ENCODE measurements around the gene PTPN23. TPM values are rescaled to one million over a fixed set of nuclear protein-coding genes. Genes with fewer than 3 reads are reported as not detected.
A peak's percentile ranks its signal among the peaks of the same experiment; 100 is the strongest.

PTPN23 gene
- total RNA-seq, 1 experiment from 2014 or later, result 53.5 TPM

GRCh38 chr3:47432673-47433072 lies 51.9 kb downstream of the PTPN23 start:
- Mint-ChIP-seq H3K27me3 (ENCODE audit: low read depth) (no peaks in the 10 kb centered on the region), H3K4me3 (no peak overlapping the region), H3K36me3 (peaks cover 44% of the 10 kb centered on the region), H3K9me3 (no peaks in the 10 kb centered on the region), H3K27ac (no peak overlapping the region), H3K4me1 (peaks cover 2% of the 10 kb centered on the region; the same call in 1 of the 2 replicates)
- DNase-seq (ENCODE audit: low spot score) (no peak), ATAC-seq (peak; percentile 78)
- POLR2A ChIA-PET, result no interaction called here
- CTCF ChIA-PET, result interaction anchor here (0.6 to 2.3 kb wide), 2 partner anchors 11 to 719 kb away, joined by 3 to 14 read pairs; no protein-coding TSS in a partner anchor
- no peak for TF ChIP-seq HMGA2 (CRISPR knock-in tag; IDR thresholded peaks at IDR 0.05)
- no peak for TF ChIP-seq FOXJ3 (CRISPR knock-in tag; IDR thresholded peaks at IDR 0.05; ENCODE audit: borderline replicate concordance)
- no peak for TF ChIP-seq SMAD3 (CRISPR knock-in tag; IDR thresholded peaks at IDR 0.05; ENCODE audit: borderline replicate concordance)
- TF ChIP-seq ZNF281 (CRISPR knock-in tag; IDR thresholded peaks at IDR 0.05), result no peak
- no peak for TF ChIP-seq ZNF671 (CRISPR knock-in tag; IDR thresholded peaks at IDR 0.05)

DNA sequence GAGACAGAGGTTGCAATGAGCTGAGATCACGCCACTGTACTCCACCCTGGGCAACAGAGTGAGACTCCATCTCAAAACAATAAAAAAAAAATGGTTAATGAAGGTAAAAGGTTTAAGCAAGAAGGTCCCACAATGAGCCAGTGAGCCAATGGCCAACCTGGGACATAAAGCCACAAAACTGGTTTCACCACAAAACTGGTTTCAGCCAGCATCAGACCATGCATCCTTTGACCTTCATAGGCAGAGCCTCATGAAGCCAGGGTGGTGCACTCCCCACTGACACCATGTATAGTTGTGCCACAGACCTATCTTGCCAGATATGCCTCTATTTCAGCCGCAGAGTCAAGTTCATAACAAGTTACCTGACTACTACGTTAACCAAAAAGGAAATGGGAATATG lies 53.0 kb downstream of the PTPN23 start:
- ChIA-PET POLR2A (no interaction called here), CTCF (interaction anchor here (2.3 kb wide), 1 partner anchor 12 kb away, joined by 14 read pairs; no protein-coding TSS in a partner anchor)
- DNase-seq (ENCODE audit: low spot score), result no peak
- ATAC-seq, result no peak
- no peaks in the 10 kb centered on the region; the same call in 1 of the 2 replicates for H3K9me3 Mint-ChIP-seq
- H3K4me3 Mint-ChIP-seq, result no peak overlapping the region
- peaks cover 45% of the 10 kb centered on the region for H3K36me3 Mint-ChIP-seq
- H3K27me3 Mint-ChIP-seq (ENCODE audit: low read depth), result no peaks in the 10 kb centered on the region
- H3K4me1 Mint-ChIP-seq, result peaks cover 2% of the 10 kb centered on the region; the same call in 1 of the 2 replicates
- H3K27ac Mint-ChIP-seq, result peak overlapping the region; percentile 51; the same call in 1 of the 2 replicates
- TF ChIP-seq KAT7 (CRISPR knock-in tag; IDR thresholded peaks at IDR 0.05; ENCODE audit: borderline replicate concordance) (no peak), ZNF219 (CRISPR knock-in tag; IDR thresholded peaks at IDR 0.05; ENCODE audit: borderline replicate concordance) (no peak), HMGXB4 (CRISPR knock-in tag; IDR thresholded peaks at IDR 0.05) (no peak), SP1 (CRISPR knock-in tag; conservative IDR thresholded peaks at IDR 0.05) (no peak), ZNF281 (CRISPR knock-in tag; IDR thresholded peaks at IDR 0.05) (no peak), PRRX2 (CRISPR knock-in tag; IDR thresholded peaks at IDR 0.05) (no peak), GABPB1 (CRISPR knock-in tag; IDR thresholded peaks at IDR 0.05) (no peak), NFATC4 (CRISPR knock-in tag; IDR thresholded peaks at IDR 0.05) (no peak), ZNF138 (CRISPR knock-in tag; conservative IDR thresholded peaks at IDR 0.05) (no peak), CREB1 (CRISPR knock-in tag; IDR thresholded peaks at IDR 0.05) (no peak), ELF4 (CRISPR knock-in tag; IDR thresholded peaks at IDR 0.05; ENCODE audit: low read depth) (no peak), ZNF532 (CRISPR knock-in tag; IDR thresholded peaks at IDR 0.05; ENCODE audit: borderline replicate concordance) (no peak), AR (CRISPR knock-in tag; IDR thresholded peaks at IDR 0.05) (no peak), TP53 (CRISPR knock-in tag; IDR thresholded peaks at IDR 0.05) (no peak), MAX (CRISPR knock-in tag; IDR thresholded peaks at IDR 0.05) (no peak), CREM (CRISPR knock-in tag; IDR thresholded peaks at IDR 0.05) (no peak), MYBL2 (CRISPR knock-in tag; IDR thresholded peaks at IDR 0.05) (no peak)

All from WTC11 (cell line).